CD4-positive, alpha-beta T cell (primary cell): ENCODE results near the gene DNPEP. TPM values are rescaled to one million over a fixed set of nuclear protein-coding genes. Genes with fewer than 3 reads are reported as not detected.
"Not testable (repeated sequence)": the region's sequence is repeated elsewhere in the genome, so short reads cannot be mapped to it uniquely, and the experiment has no call there.

Experiments
- ATAC-seq: fragments of 200-7000 bp; cut with Tn5 transposase; one replicate; pipeline ENCODE4 v1.10.0; 2022; ENCODE audit warnings: mild to moderate bottlenecking; ENCODE audit not compliant: poor library complexity
- CTCF ChIA-PET: fragments of 350-600 bp; sonication (Branson Sonifier 250); formaldehyde crosslinking; loops from one replicate; lab custom pipeline; 2021; ENCODE audit warnings: antibody characterized with exemption, inconsistent platforms; lab: Charles Lee
- POLR2A ChIA-PET: fragments of 350-600 bp; sonication (Branson Sonifier 250); formaldehyde crosslinking; loops from one replicate; lab custom pipeline; 2021; ENCODE audit warnings: antibody characterized with exemption, inconsistent platforms; lab: Charles Lee
- DNase-seq, 14 experiments: peaks; one replicate each; pipeline ENCODE4 v3.0.0-alpha.2; 2013 to 2020; ENCODE audit warnings: mixed read lengths in 2 of 14
- H3K27ac ChIP-seq, 2 donors: one replicate each; pipeline versions ENCODE4 v1.5.1 to v1.7.0; 2013; ENCODE audit warnings: low read length in 2 of 2, low read depth in 1 of 2, mild to moderate bottlenecking in 1 of 2
- H3K27me3 ChIP-seq, 2 experiments: 1 replicate in 1 of 2; 2 replicates in 1 of 2; pipeline versions ENCODE4 v1.6.1 to v1.7.0; 2013; ENCODE audit warnings: low read length in 2 of 2, control low read depth in 1 of 2, mild to moderate bottlenecking in 1 of 2, moderate library complexity in 1 of 2; ENCODE audit not compliant: insufficient read depth in 2 of 2, control insufficient read depth in 1 of 2
- H3K36me3 ChIP-seq: one replicate; pipeline ENCODE4 v1.6.1; 2013; ENCODE audit warnings: low read length, control low read depth; ENCODE audit not compliant: insufficient read depth
- H3K4me1 ChIP-seq: one replicate; pipeline ENCODE4 v1.6.1; 2013; ENCODE audit warnings: low read length, control low read depth; ENCODE audit not compliant: insufficient read depth
- H3K4me3 ChIP-seq: one replicate; pipeline ENCODE4 v1.5.1; 2013; ENCODE audit warnings: mild to moderate bottlenecking, low read length, moderate library complexity
- H3K9me3 ChIP-seq, 2 experiments: 1 replicate in 1 of 2; 2 replicates in 1 of 2; pipeline versions ENCODE4 v1.6.1 to v1.7.0; 2013; ENCODE audit warnings: low read length in 2 of 2, mild to moderate bottlenecking in 2 of 2, control low read depth in 1 of 2, moderate library complexity in 1 of 2; ENCODE audit not compliant: control insufficient read depth in 1 of 2, insufficient read depth in 1 of 2
- H3K27ac Mint-ChIP-seq: one replicate; pipeline ENCODE4 v1.8.0; 2020; ENCODE audit warnings: mixed read lengths
- H3K27me3 Mint-ChIP-seq: one replicate; pipeline ENCODE4 v1.8.0; 2021; ENCODE audit warnings: mixed read lengths
- H3K36me3 Mint-ChIP-seq: one replicate; pipeline ENCODE4 v1.8.0; 2021; ENCODE audit warnings: low read depth, mixed read lengths
- H3K4me1 Mint-ChIP-seq: one replicate; pipeline ENCODE4 v1.8.0; 2021; ENCODE audit warnings: low read depth, mixed read lengths
- H3K4me3 Mint-ChIP-seq: one replicate; pipeline ENCODE4 v1.8.0; 2020; ENCODE audit warnings: mild to moderate bottlenecking, mixed read lengths
- H3K9me3 Mint-ChIP-seq: one replicate; pipeline ENCODE4 v1.8.0; 2020; ENCODE audit warnings: mixed read lengths
- CTCF ChIP-seq: fragments of 200-600 bp; IDR thresholded peaks from one replicate; pipeline ENCODE4 v1.8.0; 2022; ENCODE audit warnings: antibody characterized with exemption, mild to moderate bottlenecking
- intact Hi-C, 2 experiments: fragments of 100-400 bp; cut with DNase I in 1 of 2; cut with micrococcal nuclease in 1 of 2; formaldehyde crosslinking; loops; one replicate each; pipeline versions ENCODE4 v1.15.1 to v1.9.0; 2023 to 2025; cut with DNase I, micrococcal nuclease
- total RNA-seq, 174 experiments: library from RNA in 2 of 174; stranded (reverse) in 2 of 174; gene quantifications; one replicate each; pipeline ENCODE4 v1.2.3 and lab custom pipeline; 2021 to 2026

DNPEP gene
- total RNA-seq, 2 experiments from 2014 or later, result 99.0 to 99.9 TPM

GRCh38 chr2:219398721-219399363 lies 11.1 kb upstream of the DNPEP start:
- intact Hi-C loops, result no loop called here
- Histone ChIP-seq H3K4me3 (no peak overlapping the region), H3K36me3 (no peaks in the 10 kb centered on the region), H3K9me3 (no peaks in the 10 kb centered on the region), H3K4me1 (peaks cover 12% of the 10 kb centered on the region), H3K27ac (no peak overlapping the region), H3K27me3 (no peaks in the 10 kb centered on the region)
- Mint-ChIP-seq H3K4me3 (no peak overlapping the region), H3K27me3 (peaks cover 3% of the 10 kb centered on the region), H3K27ac (no peak overlapping the region), H3K36me3 (no peaks in the 10 kb centered on the region), H3K9me3 (no peaks in the 10 kb centered on the region), H3K4me1 (peaks cover 16% of the 10 kb centered on the region)
- ChIA-PET POLR2A (no interaction called here), CTCF (no interaction called here)
- ATAC-seq (no peak), DNase-seq (no peak)
- no peak for TF ChIP-seq CTCF

- Mint-ChIP-seq H3K9me3 (no peaks in the 10 kb centered on the region), H3K4me1 (peaks cover 11% of the 10 kb centered on the region), H3K4me3 (no peak overlapping the region), H3K27ac (peak overlapping the region; percentile 82), H3K27me3 (no peaks in the 10 kb centered on the region), H3K36me3 (no peaks in the 10 kb centered on the region)
- Histone ChIP-seq H3K9me3 (no peaks in the 10 kb centered on the region), H3K4me1 (peaks cover 12% of the 10 kb centered on the region), H3K27me3 (no peaks in the 10 kb centered on the region), H3K36me3 (no peaks in the 10 kb centered on the region), H3K4me3 (no peak overlapping the region), H3K27ac (no peak overlapping the region)
- ATAC-seq (peak; percentile 90), DNase-seq (peak in 4 of 14 experiments; percentile 36 to 45 (median 39))
- TF ChIP-seq CTCF, result no peak
- ChIA-PET POLR2A (interaction anchor here (0.9 to 1.0 kb wide), 2 partner anchors 8 to 9 kb away, joined by 6 read pairs; partner anchors contain the start of gene DNPEP), CTCF (no interaction called here)
- intact Hi-C loops, result no loop called here
Observed at GRCh38 chr2:219396863-219397457, 9.2 kb upstream of the DNPEP start.

GRCh38 chr2:219395609-219396008 lies 7.9 kb upstream of the DNPEP start:
- POLR2A ChIA-PET, result no interaction called here
- H3K27ac Mint-ChIP-seq, result no peak overlapping the region
- H3K4me3 ChIP-seq, result no peak overlapping the region
- H3K4me3 Mint-ChIP-seq, result no peak overlapping the region
- H3K27ac ChIP-seq, result no peak overlapping the region
- ATAC-seq, result no peak
- no peak for DNase-seq
- H3K36me3 ChIP-seq, result no peaks in the 10 kb centered on the region
- intact Hi-C loops, result no loop called here
- H3K27me3 Mint-ChIP-seq, result no peaks in the 10 kb centered on the region
- H3K9me3 ChIP-seq, result no peaks in the 10 kb centered on the region
- no peaks in the 10 kb centered on the region for H3K9me3 Mint-ChIP-seq
- H3K36me3 Mint-ChIP-seq, result no peaks in the 10 kb centered on the region
- TF ChIP-seq CTCF, result no peak
- no peaks in the 10 kb centered on the region for H3K27me3 ChIP-seq
- peaks cover 12% of the 10 kb centered on the region for H3K4me1 ChIP-seq
- H3K4me1 Mint-ChIP-seq, result peaks cover 11% of the 10 kb centered on the region
- CTCF ChIA-PET, result interaction anchor here (1.0 kb wide), 1 partner anchor 134 kb away, joined by 3 read pairs; no protein-coding TSS in a partner anchor

GRCh38 chr2:219395056-219395455 lies 7.3 kb upstream of the DNPEP start:
- H3K36me3 Mint-ChIP-seq, H3K36me3 ChIP-seq, H3K27me3 Mint-ChIP-seq, H3K27ac Mint-ChIP-seq, H3K4me3 ChIP-seq, DNase-seq, H3K4me3 Mint-ChIP-seq, H3K9me3 ChIP-seq, H3K27me3 ChIP-seq, POLR2A ChIA-PET, H3K9me3 Mint-ChIP-seq, ATAC-seq, intact Hi-C loops, H3K27ac ChIP-seq, CTCF ChIA-PET: not testable (repeated sequence)
- H3K4me1 Mint-ChIP-seq, result peaks cover 11% of the 10 kb centered on the region
- H3K4me1 ChIP-seq, result peaks cover 12% of the 10 kb centered on the region
